Measurements from ENCODE around the gene ADD3. TPM values are rescaled to one million over a fixed set of nuclear protein-coding genes. Genes with fewer than 3 reads are reported as not detected.

The ADD3 gene
- total and polyA plus RNA-seq, 2 of the 13 experiments (the other 11 are each of a cell fraction or from before 2014, with no cell fraction given): 44.7 to 57.5 TPM

GRCh38 chr10:110137142-110137545 lies 129.4 kb downstream of the ADD3 start (continued):
- TF ChIP-seq PAWR (CRISPR knock-in tag; IDR thresholded peaks at IDR 0.05; ENCODE audit: borderline replicate concordance) (no peak), XRCC5 (optimal IDR thresholded peaks at IDR 0.05; ENCODE audit: low read length) (no peak), ZNF276 (CRISPR knock-in tag; IDR thresholded peaks at IDR 0.05; ENCODE audit: low read depth) (no peak), ZNF280B (CRISPR knock-in tag; IDR thresholded peaks at IDR 0.05; ENCODE audit: borderline replicate concordance) (no peak), ZBED4 (CRISPR knock-in tag; IDR thresholded peaks at IDR 0.05; ENCODE audit: borderline replicate concordance) (no peak), DMAP1 (CRISPR knock-in tag; IDR thresholded peaks at IDR 0.05) (no peak), ZKSCAN8 (CRISPR knock-in tag; IDR thresholded peaks at IDR 0.05; ENCODE audit: borderline replicate concordance) (peak; percentile 56; the same call in 1 of the 2 replicates), ZNF441 (CRISPR knock-in tag; IDR thresholded peaks at IDR 0.05; ENCODE audit: borderline replicate concordance) (no peak), LCORL (IDR thresholded peaks at IDR 0.05) (no peak), LCORL (CRISPR knock-in tag; IDR thresholded peaks at IDR 0.05) (no peak), ZBTB44 (CRISPR knock-in tag; IDR thresholded peaks at IDR 0.05) (no peak), MTF2 (CRISPR knock-in tag; IDR thresholded peaks at IDR 0.05; ENCODE audit: borderline replicate concordance) (0 out of 2 replicates have a peak, but pooled peaks have one; percentile 1), TCF7 (IDR thresholded peaks at IDR 0.05; ENCODE audit: low read depth) (peak; percentile 54), TBP (CRISPR knock-in tag; IDR thresholded peaks at IDR 0.05) (no peak), STAT6 (CRISPR knock-in tag; IDR thresholded peaks at IDR 0.05; ENCODE audit: borderline replicate concordance) (no peak), NPAS2 (CRISPR knock-in tag; IDR thresholded peaks at IDR 0.05; ENCODE audit: borderline replicate concordance) (no peak), ZKSCAN5 (CRISPR knock-in tag; IDR thresholded peaks at IDR 0.05) (no peak), RBAK (CRISPR knock-in tag; IDR thresholded peaks at IDR 0.05) (no peak), RFX3 (CRISPR knock-in tag; IDR thresholded peaks at IDR 0.05) (no peak)

Data from HepG2 (cell line).